HPDE6-E6E7 (cell line): ENCODE data around the gene MIR17HG.
"Not testable (repeated sequence)": the region's sequence is repeated elsewhere in the genome, so short reads cannot be mapped to it uniquely, and the experiment has no call there.

Experiments
- DNase-seq: peaks from one replicate; pipeline ENCODE4 v3.0.0; 2011; ENCODE audit warnings: missing footprints; ENCODE audit errors: extremely low spot score

The MIR17HG gene

GRCh38 chr13:91347202-91347995 is at the start of gene MIR17HG:
TSS of gene MIR17HG (plus strand) at chr13:91347687.
- DNase-seq = peak; percentile 80

GRCh38 chr13:91298060-91298459 is 49.4 kb upstream of the MIR17HG start:
- no peak for DNase-seq

- DNase-seq = no peak
Measured at GRCh38 chr13:91302111-91302510, 45.4 kb upstream of the MIR17HG start.

GRCh38 chr13:91303031-91303430 is 44.5 kb upstream of the MIR17HG start:
- no peak for DNase-seq

- DNase-seq = no peak
Measured at GRCh38 chr13:91304741-91305140, 42.7 kb upstream of the MIR17HG start.

- no peak for DNase-seq
Measured at GRCh38 chr13:91305652-91306051, 41.8 kb upstream of the MIR17HG start.

GRCh38 chr13:91307887-91308286 is 39.6 kb upstream of the MIR17HG start:
- DNase-seq = no peak

GRCh38 chr13:91308299-91308698 is 39.2 kb upstream of the MIR17HG start:
- DNase-seq = no peak

- DNase-seq = no peak
Measured at GRCh38 chr13:91311491-91311890, 36.0 kb upstream of the MIR17HG start.

- DNase-seq = no peak
Measured at GRCh38 chr13:91312324-91312723, 35.2 kb upstream of the MIR17HG start.

- DNase-seq = peak; percentile 7
Measured at GRCh38 chr13:91313103-91313502, 34.4 kb upstream of the MIR17HG start.

GRCh38 chr13:91313581-91313980 is 33.9 kb upstream of the MIR17HG start:
- no peak for DNase-seq

GRCh38 chr13:91314888-91315287 is 32.6 kb upstream of the MIR17HG start:
- no peak for DNase-seq

GRCh38 chr13:91318886-91319285 is 28.6 kb upstream of the MIR17HG start:
- DNase-seq = no peak

- no peak for DNase-seq
Measured at GRCh38 chr13:91319996-91320395, 27.5 kb upstream of the MIR17HG start.

GRCh38 chr13:91320990-91321389 is 26.5 kb upstream of the MIR17HG start:
- DNase-seq = not testable (repeated sequence)

- DNase-seq = no peak
Measured at GRCh38 chr13:91323349-91323748, 24.1 kb upstream of the MIR17HG start.

GRCh38 chr13:91326146-91326545 is 21.3 kb upstream of the MIR17HG start:
- no peak for DNase-seq

- DNase-seq = no peak
Measured at GRCh38 chr13:91328726-91329125, 18.8 kb upstream of the MIR17HG start.

GRCh38 chr13:91329733-91330132 is 17.8 kb upstream of the MIR17HG start:
- no peak for DNase-seq

GRCh38 chr13:91331047-91331915 is 16.2 kb upstream of the MIR17HG start:
- no peak for DNase-seq

GRCh38 chr13:91346062-91346461 is 1.4 kb upstream of the MIR17HG start:
- DNase-seq = no peak

- no peak for DNase-seq
Measured at GRCh38 chr13:91346850-91347201, 661 bp upstream of the MIR17HG start.
